HL-60 (cell line): ENCODE data around the gene COLEC11.

Source experiments
- POLR2AphosphoS5 ChIP-seq: IDR thresholded peaks from 2 replicates; pipeline ENCODE4 v1.6.1; 2012; ENCODE audit warnings: low read depth
- SPI1 ChIP-seq: IDR thresholded peaks from 2 replicates; pipeline ENCODE4 v1.6.1; 2012; ENCODE audit warnings: low read depth, mild to moderate bottlenecking, borderline replicate concordance
- TF ChIP-seq, protein P1 (sequence below): IDR thresholded peaks from one replicate; pipeline ENCODE4 v1.5.1; 2011; ENCODE audit warnings: low read length, control low read depth, inconsistent platforms; ENCODE audit not compliant: insufficient read depth
- TF ChIP-seq, protein P2 (sequence below): IDR thresholded peaks from 2 replicates; pipeline ENCODE4 v1.6.1; 2012; ENCODE audit warnings: low read depth; ENCODE audit not compliant: insufficient replicate concordance

- TF ChIP-seq POLR2AphosphoS5 (no peak), SPI1 (no peak)
- TF ChIP-seq, protein P1, sequence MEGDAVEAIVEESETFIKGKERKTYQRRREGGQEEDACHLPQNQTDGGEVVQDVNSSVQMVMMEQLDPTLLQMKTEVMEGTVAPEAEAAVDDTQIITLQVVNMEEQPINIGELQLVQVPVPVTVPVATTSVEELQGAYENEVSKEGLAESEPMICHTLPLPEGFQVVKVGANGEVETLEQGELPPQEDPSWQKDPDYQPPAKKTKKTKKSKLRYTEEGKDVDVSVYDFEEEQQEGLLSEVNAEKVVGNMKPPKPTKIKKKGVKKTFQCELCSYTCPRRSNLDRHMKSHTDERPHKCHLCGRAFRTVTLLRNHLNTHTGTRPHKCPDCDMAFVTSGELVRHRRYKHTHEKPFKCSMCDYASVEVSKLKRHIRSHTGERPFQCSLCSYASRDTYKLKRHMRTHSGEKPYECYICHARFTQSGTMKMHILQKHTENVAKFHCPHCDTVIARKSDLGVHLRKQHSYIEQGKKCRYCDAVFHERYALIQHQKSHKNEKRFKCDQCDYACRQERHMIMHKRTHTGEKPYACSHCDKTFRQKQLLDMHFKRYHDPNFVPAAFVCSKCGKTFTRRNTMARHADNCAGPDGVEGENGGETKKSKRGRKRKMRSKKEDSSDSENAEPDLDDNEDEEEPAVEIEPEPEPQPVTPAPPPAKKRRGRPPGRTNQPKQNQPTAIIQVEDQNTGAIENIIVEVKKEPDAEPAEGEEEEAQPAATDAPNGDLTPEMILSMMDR = no peak
- TF ChIP-seq, protein P2, sequence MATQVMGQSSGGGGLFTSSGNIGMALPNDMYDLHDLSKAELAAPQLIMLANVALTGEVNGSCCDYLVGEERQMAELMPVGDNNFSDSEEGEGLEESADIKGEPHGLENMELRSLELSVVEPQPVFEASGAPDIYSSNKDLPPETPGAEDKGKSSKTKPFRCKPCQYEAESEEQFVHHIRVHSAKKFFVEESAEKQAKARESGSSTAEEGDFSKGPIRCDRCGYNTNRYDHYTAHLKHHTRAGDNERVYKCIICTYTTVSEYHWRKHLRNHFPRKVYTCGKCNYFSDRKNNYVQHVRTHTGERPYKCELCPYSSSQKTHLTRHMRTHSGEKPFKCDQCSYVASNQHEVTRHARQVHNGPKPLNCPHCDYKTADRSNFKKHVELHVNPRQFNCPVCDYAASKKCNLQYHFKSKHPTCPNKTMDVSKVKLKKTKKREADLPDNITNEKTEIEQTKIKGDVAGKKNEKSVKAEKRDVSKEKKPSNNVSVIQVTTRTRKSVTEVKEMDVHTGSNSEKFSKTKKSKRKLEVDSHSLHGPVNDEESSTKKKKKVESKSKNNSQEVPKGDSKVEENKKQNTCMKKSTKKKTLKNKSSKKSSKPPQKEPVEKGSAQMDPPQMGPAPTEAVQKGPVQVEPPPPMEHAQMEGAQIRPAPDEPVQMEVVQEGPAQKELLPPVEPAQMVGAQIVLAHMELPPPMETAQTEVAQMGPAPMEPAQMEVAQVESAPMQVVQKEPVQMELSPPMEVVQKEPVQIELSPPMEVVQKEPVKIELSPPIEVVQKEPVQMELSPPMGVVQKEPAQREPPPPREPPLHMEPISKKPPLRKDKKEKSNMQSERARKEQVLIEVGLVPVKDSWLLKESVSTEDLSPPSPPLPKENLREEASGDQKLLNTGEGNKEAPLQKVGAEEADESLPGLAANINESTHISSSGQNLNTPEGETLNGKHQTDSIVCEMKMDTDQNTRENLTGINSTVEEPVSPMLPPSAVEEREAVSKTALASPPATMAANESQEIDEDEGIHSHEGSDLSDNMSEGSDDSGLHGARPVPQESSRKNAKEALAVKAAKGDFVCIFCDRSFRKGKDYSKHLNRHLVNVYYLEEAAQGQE = no peak
Observed at GRCh38 chr2:3644246-3644525, 49.3 kb downstream of the COLEC11 start.
